Measurements from ENCODE around the gene NHSL2. TPM values are rescaled to one million over a fixed set of nuclear protein-coding genes. Genes with fewer than 3 reads are reported as not detected.

NHSL2 gene
- total RNA-seq, 1 donor from 2014 or later: not detected

DNA sequence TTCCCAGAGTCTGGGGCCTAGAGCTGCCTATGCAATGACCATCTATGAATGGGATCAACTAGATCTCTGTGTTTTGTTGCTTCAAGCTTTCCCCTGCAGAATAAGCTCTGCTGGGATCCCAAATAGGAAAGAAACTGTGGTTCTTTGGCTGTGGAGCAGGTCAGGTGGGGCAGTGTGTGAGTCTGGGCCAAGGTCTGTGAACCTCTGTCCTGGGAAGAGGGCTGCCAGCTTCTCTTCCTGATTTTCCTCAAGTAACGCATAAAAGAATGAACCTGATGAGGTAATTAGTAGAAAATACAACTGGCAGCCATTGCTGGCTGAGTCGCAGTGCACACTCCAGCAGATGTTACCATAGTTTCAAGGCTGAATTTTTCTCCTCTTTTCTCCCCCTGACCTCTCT is 266.3 kb downstream of the NHSL2 start:
- FAIRE-seq (no peak), DNase-seq (ENCODE audit: low read depth) (no peak)
- no peak overlapping the region for H3K4me3 ChIP-seq (ENCODE audit: low read depth, low read length)
- TF ChIP-seq, protein P1, sequence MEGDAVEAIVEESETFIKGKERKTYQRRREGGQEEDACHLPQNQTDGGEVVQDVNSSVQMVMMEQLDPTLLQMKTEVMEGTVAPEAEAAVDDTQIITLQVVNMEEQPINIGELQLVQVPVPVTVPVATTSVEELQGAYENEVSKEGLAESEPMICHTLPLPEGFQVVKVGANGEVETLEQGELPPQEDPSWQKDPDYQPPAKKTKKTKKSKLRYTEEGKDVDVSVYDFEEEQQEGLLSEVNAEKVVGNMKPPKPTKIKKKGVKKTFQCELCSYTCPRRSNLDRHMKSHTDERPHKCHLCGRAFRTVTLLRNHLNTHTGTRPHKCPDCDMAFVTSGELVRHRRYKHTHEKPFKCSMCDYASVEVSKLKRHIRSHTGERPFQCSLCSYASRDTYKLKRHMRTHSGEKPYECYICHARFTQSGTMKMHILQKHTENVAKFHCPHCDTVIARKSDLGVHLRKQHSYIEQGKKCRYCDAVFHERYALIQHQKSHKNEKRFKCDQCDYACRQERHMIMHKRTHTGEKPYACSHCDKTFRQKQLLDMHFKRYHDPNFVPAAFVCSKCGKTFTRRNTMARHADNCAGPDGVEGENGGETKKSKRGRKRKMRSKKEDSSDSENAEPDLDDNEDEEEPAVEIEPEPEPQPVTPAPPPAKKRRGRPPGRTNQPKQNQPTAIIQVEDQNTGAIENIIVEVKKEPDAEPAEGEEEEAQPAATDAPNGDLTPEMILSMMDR (IDR thresholded peaks at IDR 0.05; ENCODE audit: insufficient read depth, low read length, severe bottlenecking): no peak
- H3K27me3 ChIP-seq (ENCODE audit: control insufficient read depth, insufficient read depth, low read length): no peaks in the 10 kb centered on the region
- no peaks in the 10 kb centered on the region for H3K36me3 ChIP-seq (ENCODE audit: control insufficient read depth, insufficient read depth, low read length)

DNA sequence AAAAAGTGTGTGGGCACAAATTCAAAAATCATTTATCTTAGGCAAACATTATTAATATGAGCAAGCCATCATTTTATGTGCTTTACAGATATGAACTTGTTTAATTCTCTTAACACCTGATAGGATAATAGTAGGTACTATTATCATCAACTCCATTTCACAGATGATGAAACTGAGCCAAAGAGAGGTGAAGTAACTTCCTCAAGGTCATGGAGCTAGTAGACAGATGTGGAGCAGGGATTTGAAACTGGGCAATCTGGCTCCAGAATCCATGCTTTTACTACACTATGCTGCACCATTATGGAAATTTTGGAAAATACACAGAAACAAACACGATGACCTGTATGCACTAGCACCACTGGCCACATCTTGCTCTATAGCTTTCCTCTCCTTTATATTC is 269.9 kb downstream of the NHSL2 start:
- Histone ChIP-seq H3K27me3 (ENCODE audit: control insufficient read depth, insufficient read depth, low read length) (no peaks in the 10 kb centered on the region), H3K4me3 (ENCODE audit: low read depth, low read length) (no peak overlapping the region), H3K36me3 (ENCODE audit: control insufficient read depth, insufficient read depth, low read length) (no peaks in the 10 kb centered on the region)
- FAIRE-seq (no peak), DNase-seq (ENCODE audit: low read depth) (no peak)
- TF ChIP-seq, protein P1 (IDR thresholded peaks at IDR 0.05; ENCODE audit: insufficient read depth, low read length, severe bottlenecking): no peak

DNA sequence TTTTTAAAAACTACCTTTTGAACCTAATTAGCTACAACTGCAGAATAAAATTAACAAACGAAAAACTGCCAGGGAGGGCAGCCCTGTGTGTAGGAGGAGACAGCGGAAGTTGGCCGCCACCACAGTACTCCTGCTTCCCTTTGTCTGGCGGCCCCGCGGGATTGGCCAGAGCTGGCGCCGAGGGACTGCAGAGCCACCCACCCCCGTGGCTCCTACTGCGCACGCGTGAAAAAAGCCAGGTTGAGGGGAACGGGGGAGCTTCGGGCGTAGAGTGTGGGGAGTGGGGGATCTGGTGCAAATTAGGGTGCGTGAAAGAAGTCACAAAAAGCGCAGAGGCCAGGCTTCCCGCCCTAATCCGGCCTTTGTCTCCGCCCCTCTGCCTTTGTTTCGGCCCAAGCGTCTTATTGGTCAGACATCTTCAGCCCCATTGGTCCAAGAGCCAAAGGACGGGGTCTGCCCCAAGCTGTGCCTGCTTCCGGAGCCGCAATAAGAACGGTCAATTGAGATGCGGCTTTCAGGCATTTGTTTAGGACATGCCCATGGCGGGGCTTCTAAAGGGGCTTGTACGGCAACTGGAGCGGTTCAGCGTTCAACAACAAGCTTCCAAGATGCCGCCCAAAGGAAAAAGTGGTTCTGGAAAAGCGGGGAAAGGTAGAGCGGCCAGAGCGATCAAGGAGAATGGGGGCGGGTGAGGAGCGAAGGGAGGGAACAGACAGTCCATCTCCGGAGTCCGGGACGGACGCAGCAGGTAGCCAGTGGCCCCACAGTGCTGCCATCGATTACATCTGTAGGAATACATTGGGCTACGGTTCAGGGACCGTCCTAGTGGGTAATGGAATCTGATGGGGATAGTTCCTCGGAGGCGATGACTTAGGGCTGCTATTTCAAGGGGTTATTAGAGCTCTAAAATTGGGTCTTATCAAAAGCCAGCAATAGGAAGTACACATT is 270.8 kb downstream of the NHSL2 start, which contains the start of gene PIN4:
TSS of gene PIN4 (plus strand) at position 580 of the 948 bp plus-strand sequence. CDS start at position 609, 29 bp downstream.
- TF ChIP-seq, protein P1 (IDR thresholded peaks at IDR 0.05; ENCODE audit: insufficient read depth, low read length, severe bottlenecking): no peak
- FAIRE-seq: no peak

DNA sequence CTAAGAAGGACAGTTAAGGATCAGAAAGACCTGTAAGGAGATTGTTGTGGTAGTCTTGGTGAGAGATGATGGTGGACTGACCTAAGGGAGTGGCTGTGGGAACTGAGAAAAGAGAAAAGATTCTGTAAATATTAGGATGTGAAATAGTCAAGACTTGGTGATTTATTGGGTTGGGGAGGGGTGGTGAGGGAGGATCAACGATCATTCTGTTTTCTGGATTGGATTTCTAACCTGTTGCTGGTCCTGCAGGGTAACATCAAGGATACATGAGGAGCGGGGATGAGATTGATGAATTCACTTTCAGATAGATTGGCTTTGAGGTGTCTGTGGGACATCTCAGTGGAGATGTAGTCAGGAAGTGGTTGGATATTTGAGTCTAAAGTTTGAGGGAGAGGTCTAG is 272.3 kb downstream of the NHSL2 start:
- H3K27me3 ChIP-seq (ENCODE audit: control insufficient read depth, insufficient read depth, low read length): no peaks in the 10 kb centered on the region
- TF ChIP-seq, protein P1 (IDR thresholded peaks at IDR 0.05; ENCODE audit: insufficient read depth, low read length, severe bottlenecking): no peak
- H3K36me3 ChIP-seq (ENCODE audit: control insufficient read depth, insufficient read depth, low read length): no peaks in the 10 kb centered on the region
- no peak for FAIRE-seq
- DNase-seq (ENCODE audit: low read depth): no peak
- no peak overlapping the region for H3K4me3 ChIP-seq (ENCODE audit: low read depth, low read length)

More for the DNA sequence above, 270.8 kb downstream of the NHSL2 start, which contains the start of gene PIN4:
- peak within 1 kb of the TSS; percentile 76 for H3K4me3 ChIP-seq (ENCODE audit: low read depth, low read length)
- no peaks in the 10 kb centered on the region for H3K36me3 ChIP-seq (ENCODE audit: control insufficient read depth, insufficient read depth, low read length)
- DNase-seq (ENCODE audit: low read depth): peak; percentile 88
- H3K27me3 ChIP-seq (ENCODE audit: control insufficient read depth, insufficient read depth, low read length): no peaks in the 10 kb centered on the region

DNA sequence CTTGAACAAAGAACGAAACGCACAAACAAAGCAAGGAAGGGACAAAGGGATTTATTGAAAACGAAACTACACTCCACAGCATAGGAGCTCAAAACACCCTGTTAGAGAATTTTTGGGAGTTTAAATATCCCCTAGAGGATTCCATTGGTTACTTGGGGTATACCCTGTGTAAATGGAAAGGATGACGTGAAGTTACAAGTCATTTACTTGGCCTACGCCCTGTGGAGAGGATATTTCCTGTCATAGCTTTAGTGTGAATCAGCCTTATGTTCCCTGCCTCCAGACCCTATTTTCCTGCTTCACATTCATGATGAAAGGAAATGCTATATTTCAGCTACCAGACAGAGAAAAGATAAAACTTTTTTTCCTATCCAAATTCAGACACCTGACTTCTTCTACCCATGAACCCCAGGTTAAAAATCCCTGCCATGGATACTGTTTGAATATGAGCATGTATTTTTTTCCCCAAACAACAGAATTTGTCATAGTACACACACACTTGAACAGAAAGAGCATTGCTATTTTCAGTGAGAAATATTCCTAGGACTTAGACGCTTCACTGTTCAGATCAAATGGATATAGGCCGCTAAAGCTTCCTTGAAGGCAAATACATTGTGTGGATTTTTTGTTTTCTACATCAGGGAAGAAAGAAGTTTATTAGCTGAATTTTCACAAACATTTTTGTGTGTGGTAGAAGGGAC is 291.3 kb downstream of the NHSL2 start:
- peak; percentile 79 for DNase-seq (ENCODE audit: low read depth)
- Histone ChIP-seq H3K27me3 (ENCODE audit: control insufficient read depth, insufficient read depth, low read length) (no peaks in the 10 kb centered on the region), H3K36me3 (ENCODE audit: control insufficient read depth, insufficient read depth, low read length) (no peaks in the 10 kb centered on the region), H3K4me3 (ENCODE audit: low read depth, low read length) (no peak overlapping the region)
- TF ChIP-seq, protein P1 (IDR thresholded peaks at IDR 0.05; ENCODE audit: insufficient read depth, low read length, severe bottlenecking): no peak
- no peak for FAIRE-seq

Other genes starting within 250 kb of the NHSL2 start
- not detected in 2 replicates for gene CXorf49, start 192.6 kb upstream of the NHSL2 start, total RNA-seq
- gene CXorf49B, start 147.5 kb upstream of the NHSL2 start, total RNA-seq: not detected in 2 replicates
- gene RTL5, start 221.1 kb downstream of the NHSL2 start, total RNA-seq: not detected in 2 replicates